ENCODE data around the gene PIAS3.
"Not testable (repeated sequence)": the region's sequence is repeated elsewhere in the genome, so short reads cannot be mapped to it uniquely, and the experiment has no call there.

Gene PIAS3

DNA sequence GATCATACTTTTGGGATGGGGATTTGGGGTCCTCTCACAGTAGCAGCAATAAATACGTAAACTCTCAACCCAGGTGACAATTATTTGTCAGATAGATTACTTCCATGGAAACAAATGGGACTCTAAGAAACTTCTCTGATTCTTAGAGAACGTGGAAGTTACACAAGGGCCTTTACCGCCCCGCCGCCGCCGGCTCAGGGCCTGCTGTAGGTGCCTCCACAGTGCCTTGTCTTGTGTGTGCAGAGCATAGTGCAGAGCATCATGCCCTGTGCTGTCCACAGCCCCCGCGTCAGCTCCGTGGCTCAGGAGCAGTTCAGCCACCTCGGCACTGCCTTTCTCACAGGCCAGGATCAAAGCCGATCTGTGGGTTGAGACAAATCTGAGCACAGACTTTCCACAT, 15.8 kb upstream of the PIAS3 start:
- DNase-seq (ENCODE audit: low spot score): no peak

DNA sequence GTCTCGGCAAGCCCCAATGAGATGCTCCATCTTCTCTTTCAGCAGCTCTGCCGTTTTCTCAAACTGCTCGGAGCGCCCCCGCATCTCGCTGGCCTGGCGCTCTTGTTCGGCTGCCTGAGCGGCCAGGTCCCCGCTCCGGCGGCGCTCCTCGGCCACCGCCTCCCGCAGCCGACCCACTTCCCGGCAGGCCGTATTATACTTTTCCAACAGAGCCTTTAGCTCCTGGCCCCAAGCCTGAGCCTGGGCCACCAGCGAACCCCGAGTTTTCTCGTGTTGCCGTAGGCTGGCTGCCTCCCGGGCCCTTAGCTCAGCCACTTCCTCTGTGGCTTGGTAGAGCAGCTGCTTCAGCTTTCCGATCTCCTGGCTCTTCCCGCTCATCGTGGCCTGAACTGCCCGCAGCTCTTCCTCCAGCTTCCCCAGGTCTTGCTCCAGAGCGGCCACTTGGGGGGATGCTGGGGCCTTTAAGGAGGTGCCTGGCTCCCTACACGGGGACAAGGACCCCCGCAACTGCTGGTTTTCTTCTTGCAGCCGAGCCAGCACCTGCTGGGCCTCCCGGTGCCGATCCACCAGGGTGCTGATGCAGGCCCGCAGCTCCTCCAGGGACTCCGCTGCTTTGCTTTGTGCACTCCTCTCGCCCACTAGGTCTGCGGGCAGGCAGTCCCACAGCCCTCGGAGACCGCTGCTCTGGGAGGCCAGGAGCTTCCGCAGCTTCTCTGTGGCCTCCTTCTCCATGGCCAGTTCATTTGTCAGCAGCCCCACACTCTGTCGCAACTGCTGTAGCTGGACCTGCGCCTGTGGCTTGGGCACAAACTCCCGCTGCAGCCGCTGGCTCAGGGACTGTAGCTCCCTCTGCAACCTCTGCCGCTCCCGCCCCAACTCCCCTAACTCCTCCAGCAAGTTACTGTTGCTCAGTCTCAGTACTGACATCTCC, 13.4 kb upstream of the PIAS3 start:
- DNase-seq (ENCODE audit: low spot score): no peak

DNA sequence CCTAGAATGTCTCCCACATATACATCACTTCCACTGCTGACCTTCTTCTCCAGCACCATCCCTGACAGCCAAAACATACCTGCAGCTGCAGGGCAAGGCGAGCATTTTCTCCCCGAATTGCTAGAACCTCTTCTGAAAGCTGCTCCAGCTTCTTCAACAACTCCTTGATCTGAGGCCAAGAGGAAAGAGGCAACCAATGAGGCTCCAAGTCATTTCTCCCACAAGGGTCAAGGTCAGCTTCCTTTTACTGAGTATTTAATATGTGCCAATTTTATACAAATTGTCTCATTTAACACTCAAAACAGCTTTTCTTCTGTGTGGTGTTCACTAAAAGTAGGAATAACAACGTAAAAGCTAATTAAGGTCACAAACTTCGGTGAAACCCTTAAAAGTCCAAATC, 9.4 kb upstream of the PIAS3 start:
- DNase-seq (ENCODE audit: low spot score): no peak

DNA sequence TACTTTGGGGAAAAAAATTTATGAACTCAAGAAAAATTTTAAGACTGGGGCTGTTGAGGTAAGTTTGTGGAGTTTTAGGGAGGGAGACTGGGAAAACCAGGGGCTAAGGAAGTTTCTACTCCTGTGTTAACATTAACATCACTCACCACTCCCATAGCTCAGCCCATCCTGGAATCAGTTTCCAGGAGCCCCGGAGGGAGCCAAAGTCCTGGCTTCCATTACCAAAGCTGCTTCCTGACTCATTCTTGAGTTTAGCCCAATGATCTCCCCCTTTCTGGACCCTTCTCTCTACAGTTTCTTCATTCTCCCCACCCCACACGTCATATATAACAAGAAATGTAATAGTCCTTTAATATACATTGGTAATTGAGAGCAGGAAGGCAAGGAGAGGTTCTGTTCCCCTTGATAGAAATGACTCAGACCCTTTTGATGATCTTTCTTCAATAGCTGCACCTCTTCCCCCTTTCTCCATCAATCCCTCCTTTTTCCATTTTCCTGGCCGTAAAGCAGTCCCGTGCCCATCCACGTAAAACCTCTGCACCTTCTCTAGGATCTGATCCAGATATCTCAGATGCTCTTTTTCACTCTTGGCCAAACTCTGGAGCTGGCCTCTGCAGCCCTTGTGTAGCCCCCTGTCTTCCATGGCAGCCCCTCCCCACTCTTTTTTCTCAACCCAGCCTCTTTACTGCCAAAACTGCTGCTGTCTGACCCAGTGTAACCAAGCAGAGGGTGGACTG, 4.6 kb upstream of the PIAS3 start:
- no peak for DNase-seq (ENCODE audit: low spot score)

DNA sequence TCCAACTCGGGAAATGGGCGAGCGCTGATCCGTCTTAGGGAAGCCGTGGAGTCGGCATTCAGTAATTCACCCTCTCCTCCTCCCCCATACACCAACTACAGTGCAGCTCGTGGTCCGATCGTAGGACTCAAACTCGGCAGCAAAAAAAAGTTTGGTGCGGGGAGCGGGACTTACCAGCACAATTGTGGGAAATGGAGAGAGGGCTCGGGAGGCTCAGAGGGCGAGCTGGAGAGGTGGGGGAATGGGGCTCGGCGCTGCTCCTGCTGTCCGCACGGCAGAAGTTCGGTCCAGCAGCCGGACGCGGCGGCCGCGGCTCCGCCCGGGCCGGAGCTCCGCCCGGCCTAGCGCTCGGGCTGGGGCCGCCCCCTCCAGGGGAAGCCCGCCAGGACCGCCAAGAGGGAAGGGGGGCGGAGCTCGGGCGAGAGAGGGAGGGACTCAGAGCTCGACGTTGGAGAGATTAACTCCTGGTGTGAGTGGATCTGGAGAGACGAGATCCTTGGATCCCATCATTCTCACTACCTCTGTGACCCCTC, 676 bp upstream of the PIAS3 start:
- DNase-seq (ENCODE audit: low spot score): peak; percentile 99

DNA sequence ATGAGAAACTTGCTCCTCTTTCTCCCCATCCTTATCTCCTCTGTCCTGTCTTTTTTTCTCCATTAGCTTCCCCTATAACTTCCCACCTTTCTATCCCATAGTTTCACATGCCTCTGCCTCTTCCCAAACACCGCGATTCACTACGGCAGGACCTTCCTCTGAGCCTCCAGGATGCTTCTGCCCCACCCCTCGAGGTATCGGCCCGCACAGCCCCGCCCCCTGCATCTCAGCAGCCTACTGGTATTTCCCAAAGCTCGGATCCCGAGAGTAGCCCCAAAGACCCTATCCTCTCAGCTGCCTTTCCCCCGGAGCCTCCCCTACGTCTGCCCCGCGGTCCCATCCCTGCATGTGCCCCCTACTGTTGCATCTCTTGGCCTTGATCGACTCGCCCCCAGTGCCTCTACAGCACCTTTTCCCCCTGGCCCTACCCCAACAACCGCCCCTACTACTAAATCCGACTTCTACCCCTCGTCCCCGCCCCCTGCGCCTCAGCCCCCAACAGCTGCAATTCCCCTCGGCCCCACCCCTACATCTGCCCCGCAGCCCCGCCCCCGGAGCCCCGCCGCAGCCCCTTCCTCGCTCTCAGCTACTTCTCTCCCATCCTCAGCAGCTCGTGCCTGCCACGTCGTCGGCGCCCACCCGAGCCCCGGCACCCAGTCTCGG, 512 bp downstream of the PIAS3 start:
- DNase-seq (ENCODE audit: low spot score): peak; percentile 66

DNA sequence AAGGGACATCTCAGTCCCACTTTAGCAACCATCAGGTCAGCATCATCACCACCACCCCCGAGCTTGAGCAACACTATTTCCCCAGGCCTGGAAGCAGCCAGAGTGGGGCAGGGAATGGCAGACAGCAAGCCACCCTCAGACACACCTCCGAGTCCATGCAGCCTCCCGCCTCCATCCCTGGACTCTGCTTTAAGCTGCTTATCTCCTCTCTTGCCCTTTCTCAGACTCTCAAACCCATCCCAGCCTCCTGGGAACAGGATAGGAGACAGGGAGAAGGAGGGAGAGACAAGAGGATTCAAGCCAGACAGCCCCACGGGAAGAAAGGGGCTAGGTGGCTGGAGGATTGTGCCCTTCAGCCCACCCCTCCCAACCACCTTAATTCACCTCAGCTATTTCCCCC, 1.7 kb downstream of the PIAS3 start:
- DNase-seq (ENCODE audit: low spot score): no peak

DNA sequence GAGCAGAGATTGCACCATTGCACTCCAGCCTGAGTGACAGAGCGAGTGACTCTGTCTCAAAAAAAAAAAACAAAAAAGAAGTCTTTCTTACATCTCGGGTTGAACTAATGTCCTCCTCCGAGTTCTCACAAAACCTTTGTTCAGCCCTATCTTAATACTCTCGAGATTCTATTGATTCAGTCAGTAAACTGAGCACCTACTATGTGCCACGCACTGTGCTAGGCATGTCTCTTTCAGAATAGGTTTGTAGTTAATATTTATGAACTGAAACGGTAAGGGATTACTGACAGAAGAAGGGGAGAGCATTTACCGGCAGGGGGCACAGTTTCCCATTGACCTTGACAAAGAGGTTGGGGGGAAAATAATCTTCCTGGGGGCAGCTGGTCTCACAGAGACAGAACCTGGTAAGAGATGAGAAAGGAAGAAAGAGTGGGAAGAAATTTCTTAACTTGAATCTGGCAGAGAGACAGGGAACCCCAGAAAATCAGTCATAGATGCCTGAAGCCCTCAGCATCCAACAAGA, 3.4 kb downstream of the PIAS3 start:
- DNase-seq (ENCODE audit: low spot score): no peak

DNA sequence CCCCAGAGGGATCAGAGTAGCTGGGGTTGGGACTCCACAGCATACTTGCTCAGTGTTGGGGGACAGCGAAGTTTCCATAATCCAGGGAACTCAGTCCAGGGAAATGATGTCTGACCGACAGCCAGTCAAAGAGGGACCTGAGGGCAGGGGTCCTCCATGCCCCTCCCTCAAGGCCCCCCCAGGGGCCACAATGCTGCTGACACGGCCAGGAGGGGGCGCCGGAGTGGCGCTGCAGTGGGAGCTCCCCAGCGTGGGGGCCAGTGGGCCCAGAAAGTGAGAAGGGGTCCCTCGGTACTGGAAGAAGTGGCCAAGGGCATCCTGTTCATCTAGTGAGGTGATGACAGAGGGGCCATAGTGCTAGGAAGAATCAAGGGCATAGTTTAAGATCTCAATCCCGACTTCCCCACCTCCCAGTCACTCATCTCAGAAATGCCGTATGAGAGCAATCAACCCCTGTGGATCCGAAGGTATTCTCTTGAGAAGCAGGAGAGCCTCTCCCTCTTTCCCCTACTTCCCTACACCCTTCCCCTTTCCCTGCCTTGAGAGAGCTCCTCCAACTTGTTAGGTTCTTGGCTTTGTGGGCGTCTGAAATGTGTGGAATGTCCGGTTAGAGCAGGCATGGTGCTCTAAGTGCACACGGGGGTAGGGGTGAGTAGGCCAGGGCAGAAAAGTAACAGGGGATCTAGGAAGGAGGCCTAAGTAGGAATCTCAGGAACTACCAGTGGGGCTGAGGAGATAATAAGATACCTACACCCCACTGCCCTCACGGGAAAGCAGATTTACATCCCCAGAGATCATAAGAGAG, 9.3 kb downstream of the PIAS3 start:
- peak; percentile 59 for DNase-seq (ENCODE audit: low spot score)

DNA sequence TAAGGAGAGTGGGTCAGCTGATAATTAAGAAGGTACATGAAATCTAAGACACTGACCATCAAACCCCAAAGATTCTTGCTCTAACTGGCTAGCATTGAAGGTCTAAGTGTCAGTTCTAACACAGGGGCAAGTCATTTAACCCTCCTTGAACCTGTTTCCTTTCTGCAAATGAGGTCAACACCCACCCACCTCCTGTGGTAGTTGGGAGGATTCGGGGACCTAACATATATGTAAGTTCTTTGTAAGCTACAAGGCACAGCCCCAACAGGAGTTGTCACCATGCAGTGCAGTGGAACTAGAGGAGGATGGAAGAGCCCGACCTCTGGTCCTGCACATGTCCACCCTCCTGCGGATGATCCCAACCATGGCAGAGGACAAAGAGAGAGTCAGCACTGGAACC, 11.1 kb downstream of the PIAS3 start:
- DNase-seq (ENCODE audit: low spot score): no peak

DNA sequence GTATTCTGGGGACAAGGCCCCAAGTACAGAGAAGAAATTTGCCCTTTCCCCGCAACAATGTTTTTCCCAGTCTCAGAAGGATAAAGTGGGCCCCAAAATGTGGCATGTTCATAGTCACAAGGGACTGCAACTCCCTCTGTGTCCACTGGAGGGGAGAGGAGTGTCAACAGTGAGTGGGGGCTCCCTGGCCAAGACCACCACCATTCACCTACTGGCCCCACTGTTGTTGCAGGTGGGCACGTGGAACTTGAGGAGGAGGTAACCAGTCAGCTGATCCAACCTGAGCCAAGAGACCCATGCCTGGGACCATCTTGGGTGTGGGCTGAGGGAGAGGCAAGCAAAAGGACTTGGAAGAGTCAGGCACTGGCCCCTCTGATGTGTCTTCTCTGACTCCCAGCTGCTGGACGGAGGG, 12.7 kb downstream of the PIAS3 start:
- peak; percentile 65 for DNase-seq (ENCODE audit: low spot score)

DNA sequence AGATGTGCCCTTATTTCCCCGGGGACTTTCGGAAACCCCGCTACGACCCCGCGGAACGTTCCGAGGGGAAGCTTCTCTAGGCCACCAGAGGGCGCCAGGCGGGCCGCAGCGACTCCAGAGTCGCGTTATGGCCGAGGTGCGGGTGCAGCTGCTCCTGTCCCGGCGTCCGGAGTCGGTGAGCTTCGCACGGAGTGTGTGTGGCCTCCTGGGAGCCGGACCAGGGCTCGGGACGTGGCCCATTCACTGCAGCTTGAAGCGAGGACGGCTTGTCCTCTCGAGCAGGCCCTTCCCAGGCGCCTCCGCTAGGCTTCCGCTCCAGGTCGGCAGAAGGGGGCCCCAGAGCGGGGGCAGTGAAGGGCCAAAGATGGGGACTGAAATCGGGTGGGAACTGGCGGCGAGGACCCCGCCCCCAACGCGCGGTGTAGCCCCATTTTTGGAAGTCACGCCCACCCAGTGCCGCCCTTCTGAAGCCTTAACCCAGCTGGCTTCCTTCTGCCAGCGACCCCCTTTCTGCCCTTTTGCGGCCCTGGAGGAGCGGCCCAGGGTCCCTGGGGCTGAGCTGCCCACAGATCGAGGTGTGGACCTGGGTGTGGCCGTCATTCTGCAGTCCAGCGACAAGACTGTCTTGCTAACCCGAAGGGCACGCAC, 13.2 kb downstream of the PIAS3 start, which contains the start of gene NUDT17:
Gene NUDT17 (plus strand): TSS at position 117 of the 648 bp plus-strand sequence. CDS start 11 bp downstream, at position 128.
- DNase-seq (ENCODE audit: low spot score): peak; percentile 88

DNA sequence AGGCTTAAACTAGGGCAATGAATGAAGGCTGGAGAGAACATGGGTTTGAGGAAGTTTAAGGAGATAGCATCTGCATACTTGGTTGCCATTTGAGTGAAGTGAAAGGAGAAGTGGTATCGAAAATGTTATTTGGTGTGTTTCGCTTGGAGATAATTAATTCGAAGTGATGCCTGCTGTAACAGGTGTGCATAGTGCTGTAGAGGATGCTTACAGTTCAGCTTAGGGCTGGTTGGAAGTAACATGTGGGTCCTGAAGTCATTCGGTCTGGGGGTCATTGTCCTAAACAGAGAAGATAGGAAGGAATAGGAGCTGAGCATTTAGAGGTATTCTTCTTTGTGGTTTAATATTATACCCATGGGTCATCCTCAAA, 13.8 kb downstream of the PIAS3 start:
- DNase-seq (ENCODE audit: low spot score): peak; percentile 9

DNA sequence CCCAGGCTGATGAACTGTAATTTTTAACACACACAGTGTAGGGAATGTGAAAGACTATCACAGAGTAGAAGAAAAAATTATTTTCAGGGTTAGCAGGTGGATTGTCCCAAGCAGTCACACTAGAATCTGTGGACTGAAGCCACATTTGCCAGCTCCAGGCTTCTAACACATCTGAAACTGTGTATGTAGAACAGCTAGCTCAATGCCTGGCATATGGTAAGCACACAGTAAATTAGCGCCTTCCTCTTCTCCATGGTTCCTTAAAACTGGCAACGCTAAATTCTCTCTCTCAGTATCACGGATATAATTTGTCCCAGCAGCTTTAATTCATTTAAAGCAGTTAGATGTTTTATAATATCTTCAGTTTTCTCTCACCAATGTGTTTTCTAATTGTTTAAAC, 15.8 kb downstream of the PIAS3 start:
- DNase-seq (ENCODE audit: low spot score): no peak

DNA sequence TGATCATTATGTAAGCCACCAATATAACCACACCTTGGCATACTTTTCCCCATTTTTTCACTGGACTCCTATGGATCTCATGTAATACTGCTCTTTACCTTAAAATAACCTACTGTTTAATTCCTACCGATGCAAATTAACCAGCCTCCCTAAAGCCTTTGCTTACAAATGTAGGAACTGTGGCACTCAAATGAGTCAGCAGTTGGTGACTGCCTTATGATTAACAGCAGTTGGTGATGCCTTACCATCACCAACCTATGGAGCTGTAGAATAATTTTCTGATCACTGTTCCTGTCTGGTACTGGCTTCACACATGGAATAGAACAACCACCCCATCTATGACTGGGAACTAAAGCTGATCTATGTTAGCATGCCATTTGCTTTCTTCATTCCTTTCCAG, 21.2 kb downstream of the PIAS3 start:
- DNase-seq (ENCODE audit: low spot score): no peak

DNA sequence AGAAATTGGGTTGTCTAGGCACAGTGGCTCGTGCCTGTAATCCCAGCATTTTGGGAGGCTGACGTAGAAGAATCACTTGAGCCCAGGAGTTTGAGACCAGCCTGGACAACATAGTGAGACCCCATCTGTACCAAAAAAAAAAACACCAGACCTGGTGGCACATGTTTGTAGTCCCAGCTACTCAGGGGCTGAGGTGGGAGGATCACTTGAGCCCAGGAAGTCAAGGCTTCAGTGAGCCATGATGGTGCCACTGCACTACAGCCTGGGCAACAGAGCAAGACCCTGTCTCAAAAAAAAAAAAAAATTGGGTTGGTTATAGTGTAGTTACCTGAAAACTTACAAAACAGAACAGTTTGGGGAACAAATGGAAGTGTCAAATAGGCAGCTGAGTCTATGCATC, 28.1 kb downstream of the PIAS3 start:
- not testable (repeated sequence) for DNase-seq (ENCODE audit: low spot score)

DNA sequence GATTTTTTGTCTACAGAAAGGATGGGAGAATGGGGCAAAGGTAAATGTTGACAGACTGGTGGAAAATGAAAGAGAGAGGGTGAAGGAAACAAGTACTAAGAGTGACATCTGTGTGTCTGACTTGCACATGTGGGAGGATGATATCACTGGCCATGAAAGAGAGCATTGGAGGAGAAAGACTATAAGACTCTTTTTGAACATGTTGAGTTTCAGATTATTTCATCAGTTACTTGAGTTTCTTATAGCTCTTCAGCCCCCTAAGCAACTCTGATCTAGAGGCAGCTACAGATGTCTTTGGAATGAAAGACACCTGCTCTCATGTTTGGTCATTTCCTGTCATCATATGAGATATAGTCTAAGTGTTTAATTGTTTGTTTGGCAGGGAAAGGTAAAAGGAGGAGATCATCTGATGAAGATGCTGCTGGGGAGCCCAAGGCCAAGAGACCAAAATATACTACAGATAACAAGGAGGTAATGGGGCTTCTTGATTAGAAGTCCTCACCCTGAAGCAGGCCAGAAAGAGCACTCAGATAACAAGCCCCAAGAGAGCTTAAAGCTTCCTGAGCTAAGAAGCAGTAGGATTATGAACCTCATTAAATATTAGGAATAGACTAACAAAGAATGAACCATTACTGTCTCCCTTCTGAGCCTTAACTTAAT, 30.4 kb downstream of the PIAS3 start:
- DNase-seq (ENCODE audit: low spot score): no peak

DNA sequence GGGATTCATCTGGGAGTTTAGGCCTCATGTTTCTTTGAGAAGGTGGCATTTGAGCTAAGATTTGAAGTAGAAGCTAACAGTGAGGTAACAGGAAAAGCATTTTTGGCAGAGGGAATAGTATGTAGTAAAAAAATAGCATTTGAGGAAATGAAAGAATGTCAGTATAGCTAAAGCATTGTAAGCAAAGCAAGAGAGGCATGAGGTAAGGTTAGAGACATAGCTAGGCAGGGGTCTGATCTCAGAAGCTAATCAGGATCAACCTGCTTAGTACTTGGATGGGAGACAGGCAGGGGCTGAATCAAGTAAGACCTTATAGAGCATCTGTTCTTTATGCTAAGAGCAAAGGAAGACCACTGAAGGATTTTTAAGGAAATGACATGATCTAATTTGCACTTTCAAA, 30.9 kb downstream of the PIAS3 start:
- DNase-seq (ENCODE audit: low spot score): no peak

DNA sequence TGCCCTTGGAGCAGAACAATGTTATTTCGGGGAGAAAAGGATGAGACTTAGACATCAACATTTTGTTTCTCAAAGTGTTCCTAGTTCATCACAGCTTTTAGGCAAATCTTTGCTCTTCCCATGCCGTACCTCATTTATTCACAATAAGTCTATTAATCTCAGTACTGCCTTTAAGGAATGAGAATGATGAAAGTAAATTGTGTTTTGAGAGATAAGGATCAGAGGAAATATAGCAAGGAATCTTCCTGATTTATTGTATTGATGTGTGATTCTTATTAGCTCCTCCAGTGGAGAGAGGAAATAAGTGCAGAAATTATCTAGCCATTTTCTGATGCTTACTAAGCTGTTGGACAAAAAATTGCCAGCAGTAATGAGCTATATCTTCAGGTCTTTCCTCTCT, 32.9 kb downstream of the PIAS3 start:
- no peak for DNase-seq (ENCODE audit: low spot score)

DNA sequence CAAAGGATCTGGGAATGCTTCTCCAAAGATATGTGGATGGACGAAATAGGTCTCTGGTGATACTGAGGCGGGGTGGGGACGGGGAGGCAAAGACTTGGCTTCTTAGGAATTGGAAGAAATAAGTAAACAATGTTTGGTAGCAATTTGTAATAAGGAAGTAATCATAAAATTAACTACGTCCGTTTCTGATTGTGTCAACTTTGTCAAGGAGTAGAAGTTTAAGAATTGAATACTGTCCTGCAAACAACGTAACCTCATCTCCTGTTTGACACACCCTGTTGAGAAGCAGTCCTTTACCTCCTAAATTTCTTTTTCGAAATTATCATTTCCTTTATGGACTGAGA, 34.4 kb downstream of the PIAS3 start:
- no peak for DNase-seq (ENCODE audit: low spot score)
